Spleen (tissue), 7 donors: ENCODE data around the gene SIPA1L3.

Source experiments
- CTCF ChIP-seq, 11 experiments: fragments of 200-600 bp in 7 of 11; fragments of 450-650 bp in 4 of 11; sonication (generic) in 4 of 11; IDR thresholded peaks in 8 of 11; conservative IDR thresholded peaks in 3 of 11; 1 replicate in 7 of 11; 2 replicates in 4 of 11; pipeline versions ENCODE4 v1.4.0 to v1.8.0; 2016 to 2021; ENCODE audit warnings: antibody characterized with exemption in 11 of 11, inconsistent platforms in 4 of 11, mild to moderate bottlenecking in 1 of 11
- POLR2A ChIP-seq, 3 donors: fragments of 450-650 bp; IDR thresholded peaks; one replicate each; pipeline ENCODE4 v1.5.1; 2017; ENCODE audit warnings: antibody characterized with exemption in 3 of 3, mild to moderate bottlenecking in 1 of 3
- POLR2AphosphoS5 ChIP-seq, 3 donors: sonication (generic); formaldehyde crosslinking; IDR thresholded peaks; one replicate each; pipeline ENCODE4 v1.5.1; 2017; ENCODE audit warnings: antibody characterized with exemption in 3 of 3
- donor health status: DM: no; HTN: no; CAD: no; lungs with moderate emphysema.
- donor health status: DM: no; HTN: no; CAD: no.
- donor health status: DM: no; HTN: no; CAD: no.

GRCh38 chr19:38206928-38207327 lies 299.9 kb downstream of the SIPA1L3 start:
- TF ChIP-seq CTCF (IDR thresholded peaks at IDR 0.05 in 8 of 11, conservative IDR thresholded peaks at IDR 0.05 in 3 of 11): no peak
- TF ChIP-seq POLR2AphosphoS5 (IDR thresholded peaks at IDR 0.05): no peak
- no peak for TF ChIP-seq POLR2A (IDR thresholded peaks at IDR 0.05)
